Hematopoietic multipotent progenitor cell (in vitro differentiated cells): ENCODE results near the gene LAG3. TPM values are rescaled to one million over a fixed set of nuclear protein-coding genes. Genes with fewer than 3 reads are reported as not detected.
A peak's percentile ranks its signal among the peaks of the same experiment; 100 is the strongest.

ENCODE experiments used
- DNase-seq, 3 donors: peaks; one replicate each; pipeline ENCODE4 v3.0.0-alpha.2; 2011 to 2015; ENCODE audit warnings: low read depth in 2 of 3, low spot score in 2 of 3
- total RNA-seq: library from RNA; depleted of rRNA; stranded (reverse); fragments of >200 nt; gene quantifications from one replicate; pipeline ENCODE4 v1.2.3, GENCODE V29; 2012

Gene LAG3
- total RNA-seq, 1 donor = 12.1 TPM

DNA sequence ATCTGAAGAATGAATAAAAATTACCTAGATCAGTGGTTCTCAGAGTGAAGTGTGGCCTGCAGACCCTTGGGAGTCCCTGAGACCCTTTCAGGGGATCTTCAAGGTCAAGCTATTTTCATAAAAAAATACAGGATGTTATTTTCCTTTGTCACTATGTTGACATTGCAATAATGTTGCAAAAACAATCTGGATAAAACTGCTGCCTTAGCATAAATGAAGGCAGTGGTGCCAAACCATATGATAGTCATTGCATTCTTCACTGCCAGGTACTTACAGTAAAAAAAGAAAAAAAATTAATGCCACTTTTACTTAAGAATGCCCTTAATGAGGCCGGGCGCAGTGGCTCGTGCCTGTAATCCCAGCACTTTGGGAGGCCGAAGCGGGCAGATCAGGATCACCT, 15.0 kb downstream of the LAG3 start:
- DNase-seq = no peak

DNA sequence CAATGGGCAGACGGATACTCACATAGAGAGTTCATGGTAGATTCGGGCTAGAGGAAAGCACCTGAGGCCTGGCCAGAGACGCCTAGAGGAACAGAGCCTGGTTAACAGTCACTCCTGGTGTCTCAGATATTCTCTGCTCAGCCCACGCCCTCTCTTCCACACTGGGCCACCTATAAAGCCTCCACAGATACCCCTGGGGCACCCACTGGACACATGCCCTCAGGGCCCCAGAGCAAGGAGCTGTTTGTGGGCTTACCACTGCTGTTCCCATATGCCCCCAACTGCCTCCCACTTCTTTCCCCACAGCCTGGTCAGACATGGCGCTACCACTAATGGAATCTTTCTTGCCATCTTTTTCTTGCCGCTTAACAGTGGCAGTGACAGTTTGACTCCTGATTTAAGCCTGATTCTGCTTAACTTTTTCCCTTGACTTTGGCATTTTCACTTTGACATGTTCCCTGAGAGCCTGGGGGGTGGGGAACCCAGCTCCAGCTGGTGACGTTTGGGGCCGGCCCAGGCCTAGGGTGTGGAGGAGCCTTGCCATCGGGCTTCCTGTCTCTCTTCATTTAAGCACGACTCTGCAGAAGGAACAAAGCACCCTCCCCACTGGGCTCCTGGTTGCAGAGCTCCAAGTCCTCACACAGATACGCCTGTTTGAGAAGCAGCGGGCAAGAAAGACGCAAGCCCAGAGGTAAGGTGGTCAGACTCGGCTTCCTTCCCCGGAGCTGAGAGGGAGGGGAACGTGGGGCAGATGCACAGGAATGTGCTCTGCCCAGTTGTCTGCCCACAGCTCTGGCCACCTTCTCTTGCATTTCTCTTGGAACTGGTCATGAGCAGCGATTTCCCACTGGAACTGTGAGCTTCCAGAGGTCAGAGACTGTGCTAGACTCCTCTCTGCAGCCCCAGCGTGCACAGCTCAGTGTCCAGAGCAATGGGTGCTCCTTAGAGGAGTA, 16.9 kb downstream of the LAG3 start, which contains the start of gene CD4:
CD4 (plus strand) TSS at position 557 of the 953 bp plus-strand sequence. CDS start 10,611 bp downstream, outside the sequence.
- DNase-seq = peak in 1 of 3 donors; percentile 52

GRCh38 chr12:6790496-6791150, 18.3 kb downstream of the LAG3 start:
- DNase-seq = no peak

DNA sequence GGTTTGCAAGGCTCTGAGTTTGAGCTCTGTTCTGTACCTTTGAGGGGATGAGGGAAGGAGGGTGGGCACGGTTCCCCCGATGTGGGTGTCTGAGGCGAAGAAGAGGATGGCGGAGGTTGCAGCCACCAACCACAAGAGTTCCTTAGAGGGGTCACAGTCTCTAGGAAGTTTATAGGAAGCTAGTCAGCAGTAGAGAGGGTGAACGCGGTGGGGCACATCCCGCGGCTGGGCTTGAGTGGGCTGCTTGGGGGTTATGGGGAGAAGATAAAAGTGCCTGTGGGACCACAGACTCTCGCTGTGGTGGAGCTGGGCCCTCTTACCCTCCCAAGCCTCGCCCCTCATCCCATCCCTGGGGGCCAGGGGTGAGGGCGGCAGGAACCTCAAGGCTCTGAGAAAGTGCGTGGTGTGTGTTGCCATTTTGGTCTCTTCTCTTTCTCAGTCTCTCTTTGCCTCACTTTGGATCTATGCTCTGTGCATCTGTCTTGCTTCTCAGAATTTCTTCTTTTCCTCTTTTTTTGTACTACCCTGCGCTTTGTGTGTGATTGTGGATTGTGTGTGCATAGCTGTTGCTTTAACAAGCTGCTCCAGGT, 19.7 kb downstream of the LAG3 start:
- DNase-seq = peak in 1 of 3 donors; percentile 38

GRCh38 chr12:6792522-6793201, 20.3 kb downstream of the LAG3 start:
- peak in 2 of 3 donors; percentile 66 to 68 for DNase-seq

DNA sequence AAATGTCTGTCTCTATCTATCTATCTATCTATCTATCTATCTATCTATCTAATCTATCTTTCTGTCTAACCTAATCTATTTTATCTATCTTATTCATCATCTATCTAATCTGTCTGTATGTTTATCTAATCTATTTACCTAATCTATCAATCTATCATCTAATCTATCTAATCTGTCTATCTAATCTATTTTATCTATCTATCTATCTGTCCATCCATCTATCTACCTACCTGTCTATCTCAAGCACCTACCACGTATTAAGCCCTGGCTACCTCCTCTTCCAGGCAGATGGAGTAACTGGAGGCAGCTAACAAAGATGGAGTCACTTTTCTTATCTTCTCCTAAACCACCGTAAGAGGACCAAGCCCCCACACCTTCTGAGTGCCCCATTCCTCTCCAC, 22.8 kb downstream of the LAG3 start:
- DNase-seq = no peak

DNA sequence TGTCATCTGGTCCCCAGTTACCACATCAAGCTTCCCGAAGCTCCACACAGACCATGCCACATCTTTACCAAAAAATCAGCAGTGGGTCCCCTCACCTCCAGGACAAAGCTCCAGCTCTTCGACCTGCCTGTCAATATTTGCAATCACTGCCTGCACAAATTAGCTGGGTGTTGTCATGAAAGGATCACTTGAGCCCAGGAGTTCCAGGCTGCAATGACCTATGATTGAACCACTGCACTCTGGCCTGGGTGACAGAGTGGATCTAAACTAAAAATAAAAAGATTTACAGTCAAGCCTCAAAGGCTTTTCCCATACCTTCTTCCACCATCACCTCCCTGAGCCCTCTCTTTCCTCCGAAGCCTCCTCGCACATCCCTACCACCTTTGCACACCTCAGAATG, 24.3 kb downstream of the LAG3 start:
- DNase-seq = no peak

DNA sequence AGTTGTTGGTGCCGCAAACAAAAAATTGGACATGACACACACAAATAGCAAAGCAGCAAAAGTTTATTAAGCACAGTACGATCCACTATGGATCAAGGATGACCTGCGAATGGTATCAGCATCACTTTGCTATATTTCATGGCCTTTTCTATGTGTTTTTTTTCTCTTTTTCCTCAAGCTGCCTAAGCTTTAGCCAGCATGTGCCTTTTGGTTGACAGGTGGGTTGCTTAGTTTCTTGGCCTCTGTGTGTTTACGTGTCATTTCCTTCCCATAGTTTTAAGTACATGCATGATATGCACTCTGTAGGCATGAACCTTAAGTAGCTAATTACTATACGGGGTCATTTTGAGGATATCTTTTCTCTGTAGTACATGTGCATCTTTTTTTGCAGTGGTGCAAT, 26.8 kb downstream of the LAG3 start:
- no peak for DNase-seq

DNA sequence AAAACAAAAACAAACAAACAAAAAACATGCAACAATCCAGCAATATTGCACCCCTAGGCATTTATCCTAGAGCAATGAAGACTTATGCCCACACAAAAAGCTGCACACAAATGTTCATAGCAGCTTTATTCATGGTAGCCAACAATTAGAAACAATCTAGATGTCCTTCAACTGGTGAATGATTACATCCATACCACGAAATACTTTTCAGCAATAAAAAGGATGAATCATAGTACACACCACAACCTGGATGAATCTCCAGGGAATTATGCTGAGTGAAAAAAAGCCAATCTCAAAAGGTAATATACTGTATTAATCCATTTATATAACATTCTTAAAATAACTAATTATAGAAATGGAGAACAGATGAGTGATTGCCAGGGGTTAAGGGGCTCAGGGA, 34.9 kb downstream of the LAG3 start:
- no peak for DNase-seq

DNA sequence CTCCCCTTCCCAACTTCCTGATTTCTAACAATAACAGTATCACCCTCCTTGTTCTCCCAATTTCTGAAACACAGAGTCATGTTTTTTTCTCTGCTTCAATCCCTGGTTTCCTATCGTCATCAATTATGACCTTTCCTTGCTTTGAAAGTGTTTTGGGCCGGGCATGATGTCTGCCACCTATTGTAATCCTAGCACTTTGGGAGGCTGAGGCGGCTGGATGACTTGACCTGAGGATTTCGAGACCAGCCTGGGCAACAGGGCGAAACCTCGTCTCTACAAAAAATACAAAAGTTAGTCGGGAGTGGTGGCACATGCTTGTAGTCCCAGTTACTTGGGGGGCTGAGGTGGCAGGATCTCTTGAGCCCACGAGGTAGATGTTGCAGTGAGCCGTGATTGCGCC, 36.7 kb downstream of the LAG3 start:
- DNase-seq = no peak

DNA sequence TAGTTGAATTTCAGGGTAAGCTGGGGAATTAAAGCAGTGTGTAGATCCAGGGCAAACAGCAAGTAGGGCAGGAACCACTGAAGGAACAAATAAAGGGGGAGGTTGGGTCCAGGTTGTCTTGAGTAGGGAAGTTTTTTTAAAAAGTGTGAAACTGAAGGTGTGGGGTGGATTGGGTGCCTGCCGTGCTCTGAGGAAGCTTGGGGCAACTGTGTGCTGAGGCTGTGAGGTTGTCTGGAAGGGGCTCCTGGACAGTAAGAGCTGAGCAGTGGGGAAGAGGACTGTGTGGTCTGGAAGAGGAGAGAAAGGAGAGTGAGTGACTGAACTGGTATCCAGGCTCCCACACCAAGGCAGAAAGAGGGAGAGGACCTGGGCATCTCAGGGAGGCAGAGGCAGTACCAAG, 38.4 kb downstream of the LAG3 start:
- no peak for DNase-seq

DNA sequence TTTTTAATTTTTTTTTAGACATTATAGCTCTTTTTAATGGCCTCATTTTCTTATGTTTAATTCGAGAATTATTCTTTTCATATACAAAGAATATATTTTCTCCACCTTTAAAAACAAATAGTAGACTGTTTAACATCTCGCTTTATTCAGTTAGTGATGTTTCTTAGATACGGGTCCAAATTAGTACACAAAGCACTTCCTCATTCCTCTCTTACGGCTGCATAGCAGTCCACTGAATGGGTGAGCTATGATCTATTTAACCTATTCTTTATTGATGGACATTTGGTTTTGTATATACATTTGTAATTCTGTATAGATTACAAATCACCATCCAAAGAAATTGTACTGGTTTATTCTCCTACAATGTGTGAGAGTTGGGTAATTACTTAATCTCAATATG, 41.0 kb downstream of the LAG3 start:
- no peak for DNase-seq

DNA sequence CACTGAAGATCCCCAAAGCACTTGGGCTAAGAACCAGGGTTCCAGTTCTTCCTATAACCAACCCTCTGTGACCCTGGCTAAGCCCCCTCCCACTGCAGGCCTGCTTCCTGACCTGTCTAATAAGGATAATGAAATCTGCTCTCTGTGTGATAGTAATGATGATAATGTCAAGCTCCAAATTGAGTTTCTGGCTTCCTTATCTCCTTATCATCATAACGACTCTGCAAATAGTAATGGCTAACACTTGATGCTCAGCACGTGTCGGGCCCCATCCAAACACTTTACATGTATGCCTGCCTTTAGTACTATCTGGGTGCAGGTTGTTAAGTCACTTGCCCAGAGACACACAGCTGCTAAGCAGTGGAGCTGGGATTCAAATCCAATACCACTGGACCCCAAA, 44.3 kb downstream of the LAG3 start:
- no peak for DNase-seq

DNA sequence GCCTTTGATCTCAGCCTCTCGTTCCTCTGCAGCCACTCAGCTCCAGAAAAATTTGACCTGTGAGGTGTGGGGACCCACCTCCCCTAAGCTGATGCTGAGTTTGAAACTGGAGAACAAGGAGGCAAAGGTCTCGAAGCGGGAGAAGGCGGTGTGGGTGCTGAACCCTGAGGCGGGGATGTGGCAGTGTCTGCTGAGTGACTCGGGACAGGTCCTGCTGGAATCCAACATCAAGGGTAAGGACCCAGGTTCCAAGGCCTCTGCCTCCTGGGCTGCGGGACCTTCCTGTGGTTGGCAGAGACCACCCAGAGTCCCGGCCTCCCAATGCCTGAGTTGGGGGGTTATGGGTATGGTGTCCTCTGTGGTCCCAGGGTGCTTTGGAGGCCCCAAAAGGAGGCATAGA, 44.8 kb downstream of the LAG3 start:
- DNase-seq = no peak

DNA sequence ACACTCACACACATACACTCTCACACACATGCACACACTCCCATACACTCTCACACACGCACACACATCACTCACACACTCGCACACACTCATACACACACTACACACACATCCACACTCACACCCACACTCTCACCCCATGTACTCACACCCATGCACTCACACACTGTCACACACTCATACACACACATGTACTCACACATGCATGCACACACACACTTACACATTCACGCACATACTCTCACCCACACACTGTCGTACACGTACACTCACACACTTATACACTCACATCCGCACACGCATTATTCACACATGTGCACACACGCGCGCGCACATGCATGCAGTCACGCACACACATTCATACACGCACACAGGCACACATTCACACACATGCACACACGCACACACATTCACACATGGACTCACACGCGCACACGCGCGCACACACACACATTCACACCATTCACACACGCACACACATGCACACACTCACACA, 45.4 kb downstream of the LAG3 start:
- no peak for DNase-seq

DNA sequence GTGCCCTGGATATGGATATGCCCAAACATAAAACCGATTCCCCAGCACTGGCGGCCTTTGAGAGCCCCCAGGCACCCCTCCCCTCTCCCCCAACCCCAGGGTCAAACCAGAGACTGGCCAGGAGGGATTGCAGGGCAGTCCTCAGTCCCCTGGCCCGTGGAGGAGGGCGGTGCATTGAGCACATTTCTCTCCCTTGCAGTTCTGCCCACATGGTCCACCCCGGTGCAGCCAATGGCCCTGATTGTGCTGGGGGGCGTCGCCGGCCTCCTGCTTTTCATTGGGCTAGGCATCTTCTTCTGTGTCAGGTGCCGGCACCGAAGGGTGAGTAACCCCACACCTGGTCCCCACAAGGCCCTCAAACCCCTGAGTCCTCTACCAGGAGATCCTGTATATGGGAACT, 45.9 kb downstream of the LAG3 start:
- DNase-seq = no peak

- DNase-seq = no peak
These were observed 46.3 kb downstream of the LAG3 start for GRCh38 chr12:6818645-6819044.

DNA sequence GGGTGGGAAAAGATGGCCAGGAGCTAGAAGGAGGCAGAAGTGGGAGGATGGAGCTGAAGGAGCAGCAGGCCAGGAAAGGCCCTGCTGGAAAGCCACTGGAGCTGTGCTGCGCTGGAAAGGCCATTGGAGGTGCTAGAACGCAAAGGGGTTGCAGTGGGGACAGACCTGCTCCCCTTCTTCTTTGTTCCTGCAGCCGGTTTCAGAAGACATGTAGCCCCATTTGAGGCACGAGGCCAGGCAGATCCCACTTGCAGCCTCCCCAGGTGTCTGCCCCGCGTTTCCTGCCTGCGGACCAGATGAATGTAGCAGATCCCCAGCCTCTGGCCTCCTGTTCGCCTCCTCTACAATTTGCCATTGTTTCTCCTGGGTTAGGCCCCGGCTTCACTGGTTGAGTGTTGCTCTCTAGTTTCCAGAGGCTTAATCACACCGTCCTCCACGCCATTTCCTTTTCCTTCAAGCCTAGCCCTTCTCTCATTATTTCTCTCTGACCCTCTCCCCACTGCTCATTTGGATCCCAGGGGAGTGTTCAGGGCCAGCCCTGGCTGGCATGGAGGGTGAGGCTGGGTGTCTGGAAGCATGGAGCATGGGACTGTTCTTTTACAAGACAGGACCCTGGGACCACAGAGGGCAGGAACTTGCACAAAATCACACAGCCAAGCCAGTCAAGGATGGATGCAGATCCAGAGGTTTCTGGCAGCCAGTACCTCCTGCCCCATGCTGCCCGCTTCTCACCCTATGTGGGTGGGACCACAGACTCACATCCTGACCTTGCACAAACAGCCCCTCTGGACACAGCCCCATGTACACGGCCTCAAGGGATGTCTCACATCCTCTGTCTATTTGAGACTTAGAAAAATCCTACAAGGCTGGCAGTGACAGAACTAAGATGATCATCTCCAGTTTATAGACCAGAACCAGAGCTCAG, 47.0 kb downstream of the LAG3 start:
- DNase-seq = no peak

GRCh38 chr12:6820166-6820565, 47.8 kb downstream of the LAG3 start:
- no peak for DNase-seq
